ENCODE data around the gene INS.

- TF ChIP-seq POLR2A (IDR thresholded peaks at IDR 0.05) (no peak), CTCF (IDR thresholded peaks at IDR 0.05) (no peak)
These were observed 36.9 kb upstream of the INS start for GRCh38 chr11:2197771-2198520.
